A549 (cell line): ENCODE results near the gene SMARCA4. TPM values are rescaled to one million over a fixed set of nuclear protein-coding genes. Genes with fewer than 3 reads are reported as not detected.
"Not testable (repeated sequence)": the region's sequence is repeated elsewhere in the genome, so short reads cannot be mapped to it uniquely, and the experiment has no call there.

Experiments
- ATAC-seq, 2 experiments: fragments of 200-7000 bp in 1 of 2; fragments of >200 bp in 1 of 2; cut with Nextera tagmentation in 1 of 2; cut with Tn5 transposase in 1 of 2; 3 replicates each; pipeline versions ENCODE4 v1.8.0 to v1.9.1; 2018 to 2020; ENCODE audit warnings: mild to moderate bottlenecking in 1 of 2, moderate library complexity in 1 of 2
- CTCF ChIA-PET: fragments of 300-600 bp; sonication (Branson Sonifier 250); formaldehyde crosslinking; extraction: SDS; loops from one replicate; lab custom pipeline; 2021; ENCODE audit warnings: antibody characterized with exemption, inconsistent platforms; lab: Yijun Ruan, JAX
- POLR2A ChIA-PET: fragments of 350-600 bp; formaldehyde crosslinking; extraction: SDS; loops from one replicate; lab custom pipeline; 2021; ENCODE audit warnings: antibody characterized with exemption, inconsistent platforms; lab: Yijun Ruan, JAX
- DNase-seq, 2 experiments: peaks; one replicate each; pipeline versions ENCODE4 v3.0.0 to v3.0.0-alpha.2; 2011 to 2016; ENCODE audit warnings: low read depth in 1 of 2, low spot score in 1 of 2
- FAIRE-seq: peaks from 2 replicates; lab custom pipeline; 2011; peaks lifted over from hg19 to GRCh38; lab: Jason Lieb, UNC
- H3K27ac ChIP-seq, 2 experiments: fragments of >200 bp; sonication (Bioruptor Twin); formaldehyde crosslinking; 3 replicates each; pipeline ENCODE4 v1.5.1; 2016 to 2017
- H3K4me1 ChIP-seq: fragments of >200 bp; sonication (Bioruptor Twin); formaldehyde crosslinking; 3 replicates; pipeline ENCODE4 v1.6.1; 2016
- H3K4me2 ChIP-seq: fragments of >200 bp; sonication (Bioruptor Twin); formaldehyde crosslinking; 3 replicates; pipeline ENCODE4 v1.6.1; 2016
- H3K4me3 ChIP-seq: fragments of >200 bp; sonication (Bioruptor Twin); formaldehyde crosslinking; 3 replicates; pipeline ENCODE4 v1.5.1; 2016
- H3K9me3 ChIP-seq: fragments of >200 bp; sonication (Bioruptor Twin); formaldehyde crosslinking; 3 replicates; pipeline ENCODE4 v1.6.1; 2016
- CEBPB ChIP-seq, 2 experiments: fragments of >200 bp in 1 of 2; sonication (Bioruptor Twin) in 1 of 2; formaldehyde crosslinking in 1 of 2; IDR thresholded peaks; 2 replicates each; pipeline ENCODE4 v1.6.1; 2012 to 2016
- EHF ChIP-seq: fragments of 250-450 bp; sonication (Bioruptor Pico); IDR thresholded peaks from 2 replicates; pipeline ENCODE4 v1.5.0; 2020; ENCODE audit warnings: mild to moderate bottlenecking
- FOSB ChIP-seq: fragments of 250-450 bp; sonication (Bioruptor Pico); IDR thresholded peaks from 2 replicates; pipeline ENCODE4 v1.5.0; 2020; ENCODE audit warnings: mild to moderate bottlenecking, moderate library complexity
- FOSL2 ChIP-seq, 2 experiments: fragments of 450-650 bp in 1 of 2; fragments of >200 bp in 1 of 2; sonication (Bioruptor Twin) in 1 of 2; formaldehyde crosslinking; IDR thresholded peaks; 2 replicates each; pipeline versions ENCODE4 v1.5.0 to v1.6.1; 2016 to 2020; ENCODE audit warnings: mild to moderate bottlenecking in 1 of 2, moderate library complexity in 1 of 2
- HOXA7 ChIP-seq: fragments of 250-450 bp; sonication (Bioruptor Pico); IDR thresholded peaks from 2 replicates; pipeline ENCODE4 v1.5.0; 2020; ENCODE audit warnings: mild to moderate bottlenecking, moderate library complexity
- HOXB13 ChIP-seq: fragments of 250-450 bp; sonication (Bioruptor Pico); IDR thresholded peaks from 2 replicates; pipeline ENCODE4 v1.5.0; 2020; ENCODE audit warnings: low read depth, mild to moderate bottlenecking, moderate library complexity
- PHF8 ChIP-seq: fragments of 200-600 bp; sonication (generic); IDR thresholded peaks from 2 replicates; pipeline ENCODE4 v1.6.1; 2016; ENCODE audit warnings: low read depth, mild to moderate bottlenecking, antibody characterized with exemption, moderate library complexity, borderline replicate concordance
- POLR2A ChIP-seq: IDR thresholded peaks from 2 replicates; pipeline ENCODE4 v1.6.1; 2012; ENCODE audit warnings: mild to moderate bottlenecking, low read length
- TFCP2L1 ChIP-seq: fragments of 250-450 bp; sonication (Bioruptor Pico); IDR thresholded peaks from 2 replicates; pipeline ENCODE4 v1.5.0; 2021; ENCODE audit warnings: mild to moderate bottlenecking
- TP53 ChIP-seq: fragments of 250-450 bp; sonication (Bioruptor Pico); IDR thresholded peaks from 2 replicates; pipeline ENCODE4 v1.5.0; 2021; ENCODE audit warnings: mild to moderate bottlenecking, moderate library complexity
- WGBS: methylation state at CpG from one replicate; pipeline ENCODE4 v1.1.6; 2017; ENCODE audit errors: missing lambda C conversion rate; 5-methylcytosine and 5-hydroxymethylcytosine counted together
- polyA plus RNA-seq, 4 experiments: library from polyadenylated mRNA; depleted of rRNA in 3 of 4; stranded (reverse); fragments of >200 nt; fragmentation: RNase III in 1 of 4; extraction: RNeasy Plus Mini Kit Qiagen cat#74134 plus additional on column Dnase treatment in 1 of 4; gene quantifications; 2 replicates in 3 of 4; 3 replicates in 1 of 4; pipeline ENCODE4 v1.2.3, GENCODE V29; 2011 to 2017
- TF ChIP-seq, protein P1 (sequence below): IDR thresholded peaks from 2 replicates; pipeline ENCODE4 v1.6.1; 2012
- TF ChIP-seq, protein P2 (sequence below): fragments of 250-450 bp; sonication (Bioruptor Pico); IDR thresholded peaks from 2 replicates; pipeline ENCODE4 v1.5.0; 2021; ENCODE audit warnings: mild to moderate bottlenecking, moderate library complexity, borderline replicate concordance

SMARCA4 gene
- polyA plus RNA-seq, 2 of the 4 experiments (the other 2 are of a cell fraction), result 8.1 to 11.9 TPM

DNA sequence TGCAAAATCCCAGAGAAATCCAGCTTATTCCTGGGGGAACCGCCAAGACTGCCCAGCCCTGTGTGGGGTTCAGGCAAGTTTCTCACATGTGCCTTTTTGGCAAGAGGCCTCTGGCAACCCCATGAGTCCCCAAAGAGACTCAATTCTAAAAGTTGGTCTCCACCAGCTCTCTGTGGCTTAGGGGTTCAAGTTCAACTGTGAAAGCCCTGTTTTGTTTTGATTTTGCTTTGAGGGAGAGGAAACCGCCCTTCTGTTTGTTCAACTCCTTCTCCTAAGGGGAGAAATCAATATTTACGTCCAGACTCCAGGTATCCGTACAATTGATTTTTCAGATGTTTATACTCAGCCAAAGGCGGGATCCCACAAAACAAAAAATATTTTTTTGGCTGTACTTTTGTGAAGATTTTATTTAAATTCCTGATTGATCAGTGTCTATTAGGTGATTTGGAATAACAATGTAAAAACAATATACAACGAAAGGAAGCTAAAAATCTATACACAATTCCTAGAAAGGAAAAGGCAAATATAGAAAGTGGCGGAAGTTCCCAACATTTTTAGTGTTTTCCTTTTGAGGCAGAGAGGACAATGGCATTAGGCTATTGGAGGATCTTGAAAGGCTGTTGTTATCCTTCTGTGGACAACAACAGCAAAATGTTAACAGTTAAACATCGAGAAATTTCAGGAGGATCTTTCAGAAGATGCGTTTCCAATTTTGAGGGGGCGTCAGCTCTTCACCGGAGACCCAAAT, 127.8 kb downstream of the SMARCA4 start:
- H3K4me1 ChIP-seq, result peaks cover 48% of the 10 kb centered on the region
- H3K27ac ChIP-seq, result peak overlapping the region; percentile 87 to 97
- TF ChIP-seq HOXB13 (CRISPR knock-in tag) (no peak), HOXA7 (CRISPR knock-in tag) (0 out of 2 replicates have a peak, but pooled peaks have one; percentile 44)
- TF ChIP-seq, all 56 proteins: peak for 1
- WGBS, result 6% methylated on average over 11 of the region's 11 CpGs
- 0 out of 6 replicates have a peak, but pooled peaks of 1 of the 2 experiments have one; percentile 1 for ATAC-seq
- Histone ChIP-seq H3K4me2 (peak overlapping the region; percentile 76), H3K4me3 (peak overlapping the region; percentile 79), H3K9me3 (no peaks in the 10 kb centered on the region)
- DNase-seq, result no peak
- ChIA-PET CTCF (interaction anchor here (0.9 to 1.6 kb wide), 5 partner anchors 38 to 152 kb away, joined by 3 to 5 read pairs (median 3); no protein-coding TSS in a partner anchor), POLR2A (interaction anchor here (0.6 kb wide), 1 partner anchor 599 kb away, joined by 6 read pairs; no protein-coding TSS in a partner anchor)
- no peak for FAIRE-seq

DNA sequence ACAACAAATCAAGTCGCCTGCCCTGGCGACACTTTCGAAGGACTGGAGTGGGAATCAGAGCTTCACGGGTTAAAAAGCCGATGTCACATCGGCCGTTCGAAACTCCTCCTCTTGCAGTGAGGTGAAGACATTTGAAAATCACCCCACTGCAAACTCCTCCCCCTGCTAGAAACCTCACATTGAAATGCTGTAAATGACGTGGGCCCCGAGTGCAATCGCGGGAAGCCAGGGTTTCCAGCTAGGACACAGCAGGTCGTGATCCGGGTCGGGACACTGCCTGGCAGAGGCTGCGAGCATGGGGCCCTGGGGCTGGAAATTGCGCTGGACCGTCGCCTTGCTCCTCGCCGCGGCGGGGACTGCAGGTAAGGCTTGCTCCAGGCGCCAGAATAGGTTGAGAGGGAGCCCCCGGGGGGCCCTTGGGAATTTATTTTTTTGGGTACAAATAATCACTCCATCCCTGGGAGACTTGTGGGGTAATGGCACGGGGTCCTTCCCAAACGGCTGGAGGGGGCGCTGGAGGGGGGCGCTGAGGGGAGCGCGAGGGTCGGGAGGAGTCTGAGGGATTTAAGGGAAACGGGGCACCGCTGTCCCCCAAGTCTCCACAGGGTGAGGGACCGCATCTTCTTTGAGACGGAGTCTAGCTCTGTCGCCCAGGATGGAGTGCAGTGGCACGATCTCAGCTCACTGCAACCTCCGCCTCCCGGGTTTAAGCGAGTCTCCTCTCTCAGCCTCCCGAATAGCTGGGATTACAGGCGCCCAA, 128.6 kb downstream of the SMARCA4 start, which contains the start of gene LDLR:
LDLR (plus strand) TSS at position 210 of the 760 bp plus-strand sequence; CDS start at position 296, 86 bp downstream.
- 0% methylated on average over 27 of the region's 43 CpGs for WGBS
- peak; percentile 73 for TF ChIP-seq POLR2A
- peak in 1 of 2 experiments; percentile 45; a peak in 2 of 4 replicates for TF ChIP-seq CEBPB (IDR thresholded peaks at IDR 0.05)
- TF ChIP-seq PHF8, result peak; percentile 49; the same call in 1 of the 2 replicates
- TF ChIP-seq, protein P1, sequence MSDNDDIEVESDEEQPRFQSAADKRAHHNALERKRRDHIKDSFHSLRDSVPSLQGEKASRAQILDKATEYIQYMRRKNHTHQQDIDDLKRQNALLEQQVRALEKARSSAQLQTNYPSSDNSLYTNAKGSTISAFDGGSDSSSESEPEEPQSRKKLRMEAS, result peak; percentile 49; the same call in 1 of the 2 replicates
- no peak for TF ChIP-seq FOSL2 (IDR thresholded peaks at IDR 0.05)
- TF ChIP-seq FOSL2 (CRISPR knock-in tag; IDR thresholded peaks at IDR 0.05), result 0 out of 2 replicates have a peak, but pooled peaks have one; percentile 10
- TF ChIP-seq EHF (CRISPR knock-in tag), result no peak
- FAIRE-seq (no peak), ATAC-seq (peak; percentile 76 to 84), DNase-seq (peak; percentile 77 to 94)
- Histone ChIP-seq H3K27ac (peak within 1 kb of the TSS; percentile 87 to 97), H3K4me2 (peak within 1 kb of the TSS; percentile 76), H3K4me1 (peaks cover 52% of the 10 kb centered on the region), H3K9me3 (no peaks in the 10 kb centered on the region), H3K4me3 (peak within 1 kb of the TSS; percentile 79)
- POLR2A ChIA-PET, result interaction anchor here (0.6 to 1.0 kb wide), 3 partner anchors 10 to 599 kb away, joined by 3 to 6 read pairs (median 3); no protein-coding TSS in a partner anchor
- CTCF ChIA-PET, result interaction anchor here (0.9 to 1.4 kb wide), 3 partner anchors 37 to 153 kb away, joined by 3 to 5 read pairs (median 4); no protein-coding TSS in a partner anchor

DNA sequence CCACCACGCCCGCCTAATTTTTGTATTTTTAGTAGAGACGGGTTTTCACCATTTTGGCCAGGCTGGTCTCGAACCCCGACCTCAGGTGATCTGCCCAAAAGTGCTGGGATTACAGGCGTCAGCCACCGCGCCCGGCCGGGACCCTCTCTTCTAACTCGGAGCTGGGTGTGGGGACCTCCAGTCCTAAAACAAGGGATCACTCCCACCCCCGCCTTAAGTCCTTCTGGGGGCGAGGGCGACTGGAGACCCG, 129.1 kb downstream of the SMARCA4 start:
- peak overlapping the region; percentile 79 for H3K4me3 ChIP-seq
- peak overlapping the region; percentile 76 for H3K4me2 ChIP-seq
- not testable (repeated sequence) for DNase-seq, FAIRE-seq, H3K9me3 ChIP-seq
- TF ChIP-seq TP53 (CRISPR knock-in tag), result peak; percentile 94
- TF ChIP-seq, protein P2, sequence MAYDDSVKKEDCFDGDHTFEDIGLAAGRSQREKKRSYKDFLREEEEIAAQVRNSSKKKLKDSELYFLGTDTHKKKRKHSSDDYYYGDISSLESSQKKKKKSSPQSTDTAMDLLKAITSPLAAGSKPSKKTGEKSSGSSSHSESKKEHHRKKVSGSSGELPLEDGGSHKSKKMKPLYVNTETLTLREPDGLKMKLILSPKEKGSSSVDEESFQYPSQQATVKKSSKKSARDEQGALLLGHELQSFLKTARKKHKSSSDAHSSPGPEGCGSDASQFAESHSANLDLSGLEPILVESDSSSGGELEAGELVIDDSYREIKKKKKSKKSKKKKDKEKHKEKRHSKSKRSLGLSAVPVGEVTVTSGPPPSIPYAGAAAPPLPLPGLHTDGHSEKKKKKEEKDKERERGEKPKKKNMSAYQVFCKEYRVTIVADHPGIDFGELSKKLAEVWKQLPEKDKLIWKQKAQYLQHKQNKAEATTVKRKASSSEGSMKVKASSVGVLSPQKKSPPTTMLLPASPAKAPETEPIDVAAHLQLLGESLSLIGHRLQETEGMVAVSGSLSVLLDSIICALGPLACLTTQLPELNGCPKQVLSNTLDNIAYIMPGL (CRISPR knock-in tag), result peak; percentile 79; the same call in 1 of the 2 replicates
- peak; percentile 95 for TF ChIP-seq FOSB
- TF ChIP-seq HOXA7 (CRISPR knock-in tag), result peak; percentile 81; the same call in 1 of the 2 replicates
- peak; percentile 85 for TF ChIP-seq TFCP2L1 (CRISPR knock-in tag)
- H3K4me1 ChIP-seq, result peaks cover 55% of the 10 kb centered on the region
- peak; percentile 23 to 37; a peak in 5 of 6 replicates for ATAC-seq
- CTCF ChIA-PET, result interaction anchor here (1.1 kb wide), 1 partner anchor 20 kb away, joined by 3 read pairs; no protein-coding TSS in a partner anchor
- H3K27ac ChIP-seq, result peak overlapping the region; percentile 87 to 97
- POLR2A ChIA-PET, result interaction anchor here (0.8 to 1.0 kb wide), 2 partner anchors 10 to 26 kb away, joined by 3 read pairs; no protein-coding TSS in a partner anchor
- 3% methylated on average over 11 of the region's 15 CpGs for WGBS
